Mucosa of stomach (tissue), 1 donor: ENCODE results near the gene FAXDC2.

Experiments used
- H3K27me3 ChIP-seq: one replicate; pipeline ENCODE4 v1.7.0; 2013; ENCODE audit warnings: mild to moderate bottlenecking, low read length; ENCODE audit not compliant: control insufficient read depth, insufficient read depth
- H3K36me3 ChIP-seq: one replicate; pipeline ENCODE4 v1.7.0; 2013; ENCODE audit warnings: low read length; ENCODE audit not compliant: control insufficient read depth, insufficient read depth
- H3K4me1 ChIP-seq: one replicate; pipeline ENCODE4 v1.7.0; 2013; ENCODE audit warnings: mild to moderate bottlenecking, low read length; ENCODE audit not compliant: control insufficient read depth, insufficient read depth
- H3K4me3 ChIP-seq: one replicate; pipeline ENCODE4 v1.7.0; 2013; ENCODE audit warnings: low read length
- H3K9ac ChIP-seq: one replicate; pipeline ENCODE4 v1.7.0; 2013; ENCODE audit warnings: mild to moderate bottlenecking, low read length, moderate library complexity
- H3K9me3 ChIP-seq: one replicate; pipeline ENCODE4 v1.7.0; 2013; ENCODE audit warnings: mild to moderate bottlenecking, low read length, moderate library complexity; ENCODE audit not compliant: control insufficient read depth
- donor health status: Pancreatic carcinoma.

Gene FAXDC2

DNA sequence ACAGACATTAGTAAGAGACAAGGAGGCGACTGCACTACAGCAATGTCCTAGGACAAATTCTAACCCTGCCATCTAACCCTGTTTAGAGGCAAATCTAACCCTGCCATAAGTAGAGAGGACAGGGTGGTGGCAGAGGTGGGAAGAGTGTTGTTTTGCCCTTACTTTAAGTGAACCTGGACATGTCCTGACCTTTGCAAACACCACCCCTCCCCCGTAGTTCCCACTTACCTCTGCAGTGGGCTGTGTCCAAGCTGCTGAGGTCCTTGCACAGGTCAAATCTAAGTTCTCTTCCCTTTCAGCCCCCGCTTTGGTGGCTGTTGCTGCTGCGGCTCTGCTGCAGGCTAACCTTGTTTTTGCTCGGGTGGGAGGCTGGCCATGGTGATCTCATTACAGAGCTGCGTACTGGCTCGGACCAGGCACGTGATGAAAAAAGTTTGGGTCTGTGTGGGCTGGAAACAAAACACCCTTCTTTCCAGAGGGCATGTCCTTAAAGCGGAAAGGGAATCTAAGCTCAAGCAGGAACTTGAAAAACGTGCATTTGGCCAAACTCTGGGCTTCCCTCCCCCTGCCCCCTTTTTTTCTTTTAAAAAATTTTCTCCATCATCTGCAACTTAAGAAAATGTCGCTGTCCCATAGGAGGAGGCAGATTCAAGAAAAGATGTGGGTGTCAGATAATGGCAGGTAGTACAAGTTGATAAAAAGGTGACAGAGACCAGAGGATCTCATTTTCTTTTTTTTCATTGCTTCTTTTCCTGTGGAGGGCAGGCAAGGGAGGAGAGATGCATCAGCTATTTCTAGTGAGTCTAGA is at the start of gene FAXDC2:
Gene FAXDC2 (minus strand): TSS at position 349 of the 808 bp plus-strand sequence. CDS start 12,425 bp downstream, outside the sequence.
- H3K9me3 ChIP-seq: no peaks in the 10 kb centered on the region
- no peaks in the 10 kb centered on the region for H3K27me3 ChIP-seq
- H3K4me3 ChIP-seq: peak within 1 kb of the TSS; percentile 15
- H3K36me3 ChIP-seq: no peaks in the 10 kb centered on the region
- H3K4me1 ChIP-seq: peaks cover 3% of the 10 kb centered on the region
- H3K9ac ChIP-seq: peak within 1 kb of the TSS; percentile 63

DNA sequence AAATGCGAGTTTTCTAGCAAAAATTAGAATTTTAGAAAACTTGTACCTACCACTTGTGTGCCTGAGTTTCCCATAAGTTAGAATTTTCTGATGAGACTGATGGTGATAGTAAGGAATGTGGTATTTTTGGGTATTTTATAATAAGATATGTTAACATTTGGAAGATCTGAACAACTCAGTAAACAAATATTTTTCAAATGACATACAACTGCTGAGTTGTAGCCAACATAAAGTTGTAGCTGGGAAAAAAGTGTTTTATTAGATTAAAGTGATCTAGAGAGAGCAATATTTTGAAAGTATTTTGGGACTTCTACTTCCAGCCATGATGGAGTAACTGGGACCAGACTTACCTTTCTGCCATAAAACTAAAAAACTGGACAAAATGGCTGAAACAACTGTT is 49.7 kb upstream of the FAXDC2 start:
- H3K36me3 ChIP-seq: peaks cover 5% of the 10 kb centered on the region

GRCh38 chr5:154899151-154899816 is 48.9 kb upstream of the FAXDC2 start:
- Histone ChIP-seq H3K4me1 (no peaks in the 10 kb centered on the region), H3K9ac (no peak overlapping the region), H3K9me3 (no peaks in the 10 kb centered on the region), H3K27me3 (no peaks in the 10 kb centered on the region), H3K36me3 (peaks cover 5% of the 10 kb centered on the region), H3K4me3 (no peak overlapping the region)

More for the DNA sequence above, 49.7 kb upstream of the FAXDC2 start:
- no peak overlapping the region for H3K9ac ChIP-seq
- H3K4me1 ChIP-seq: no peaks in the 10 kb centered on the region
- H3K27me3 ChIP-seq: no peaks in the 10 kb centered on the region
- H3K4me3 ChIP-seq: no peak overlapping the region
- H3K9me3 ChIP-seq: no peaks in the 10 kb centered on the region

DNA sequence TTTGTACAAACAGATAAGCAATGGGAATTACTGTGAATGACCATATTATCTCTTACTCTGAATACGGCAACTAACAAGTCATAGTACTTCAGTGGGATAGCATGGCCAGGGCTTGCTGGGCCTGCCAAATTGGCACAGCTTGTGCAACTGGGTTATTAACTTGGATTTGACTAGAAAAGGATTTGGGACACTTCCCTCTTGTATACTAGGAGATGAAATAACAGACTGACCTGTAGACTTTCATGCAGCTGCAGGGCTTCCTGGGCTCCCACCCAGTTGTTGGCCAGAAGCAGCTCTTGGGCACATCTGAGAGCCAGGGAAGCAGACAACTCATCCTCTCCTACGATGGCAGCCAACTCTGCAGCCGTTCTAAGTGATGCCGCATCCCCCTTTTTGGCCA is 47.8 kb upstream of the FAXDC2 start:
- Histone ChIP-seq H3K4me1 (no peaks in the 10 kb centered on the region), H3K27me3 (no peaks in the 10 kb centered on the region), H3K4me3 (no peak overlapping the region), H3K36me3 (peaks cover 5% of the 10 kb centered on the region), H3K9ac (no peak overlapping the region), H3K9me3 (no peaks in the 10 kb centered on the region)

- H3K4me3 ChIP-seq: no peak overlapping the region
- peaks cover 5% of the 10 kb centered on the region for H3K36me3 ChIP-seq
- H3K27me3 ChIP-seq: no peaks in the 10 kb centered on the region
- no peak overlapping the region for H3K9ac ChIP-seq
- no peaks in the 10 kb centered on the region for H3K9me3 ChIP-seq
- no peaks in the 10 kb centered on the region for H3K4me1 ChIP-seq
Measured at GRCh38 chr5:154896562-154897165, 46.3 kb upstream of the FAXDC2 start.

- no peak overlapping the region for H3K9ac ChIP-seq
- no peaks in the 10 kb centered on the region for H3K4me1 ChIP-seq
- no peak overlapping the region for H3K4me3 ChIP-seq
- no peaks in the 10 kb centered on the region for H3K9me3 ChIP-seq
- H3K27me3 ChIP-seq: no peaks in the 10 kb centered on the region
- peaks cover 5% of the 10 kb centered on the region for H3K36me3 ChIP-seq
Measured at GRCh38 chr5:154895606-154896561, 45.5 kb upstream of the FAXDC2 start.

DNA sequence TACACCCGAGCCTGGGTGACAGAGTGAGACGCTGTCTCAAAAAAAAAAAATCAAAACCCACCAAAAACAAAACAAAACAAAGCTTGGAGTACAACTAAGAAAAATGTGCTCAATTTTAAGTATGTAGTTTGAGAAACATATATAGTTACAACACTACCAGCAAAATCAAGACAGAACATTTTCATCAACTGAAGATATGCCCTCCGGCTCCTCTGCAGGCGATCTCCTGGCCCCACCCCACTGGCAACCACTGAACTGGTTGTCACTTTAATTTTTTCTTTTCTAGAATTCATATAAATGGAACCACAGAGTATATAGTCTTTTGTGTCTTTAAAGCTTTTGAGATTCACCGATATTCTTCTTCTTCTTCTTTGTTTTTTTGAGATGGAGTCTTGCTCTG is 43.0 kb upstream of the FAXDC2 start:
- Histone ChIP-seq H3K9ac (no peak overlapping the region), H3K9me3 (no peaks in the 10 kb centered on the region), H3K36me3 (peaks cover 6% of the 10 kb centered on the region), H3K27me3 (no peaks in the 10 kb centered on the region), H3K4me1 (no peaks in the 10 kb centered on the region), H3K4me3 (no peak overlapping the region)

- peaks cover 13% of the 10 kb centered on the region for H3K36me3 ChIP-seq
- no peaks in the 10 kb centered on the region for H3K9me3 ChIP-seq
- H3K27me3 ChIP-seq: no peaks in the 10 kb centered on the region
- H3K9ac ChIP-seq: no peak overlapping the region
- H3K4me3 ChIP-seq: no peak overlapping the region
- H3K4me1 ChIP-seq: no peaks in the 10 kb centered on the region
Measured at GRCh38 chr5:154892369-154892771, 42.0 kb upstream of the FAXDC2 start.

DNA sequence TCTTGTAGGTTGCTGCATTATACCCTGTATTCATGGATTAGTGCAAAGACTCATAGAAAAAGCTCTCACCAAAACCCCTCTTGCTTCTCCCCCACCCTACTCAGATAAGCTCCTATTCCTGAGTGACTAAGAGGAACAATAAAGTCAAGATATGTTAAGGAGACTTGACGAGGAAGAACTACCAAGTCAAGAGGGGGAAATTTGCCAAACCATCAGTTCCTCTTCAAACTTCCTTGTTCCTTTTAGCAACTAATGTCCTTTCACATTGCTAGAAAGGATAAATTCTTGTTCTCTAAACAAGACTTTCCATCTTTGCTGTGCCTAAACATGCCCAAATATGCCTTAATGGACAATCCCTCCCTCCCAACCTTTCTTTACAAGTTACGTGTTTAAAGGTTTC is 35.0 kb upstream of the FAXDC2 start:
- Histone ChIP-seq H3K4me3 (no peak overlapping the region), H3K4me1 (no peaks in the 10 kb centered on the region), H3K36me3 (peaks cover 14% of the 10 kb centered on the region), H3K9ac (no peak overlapping the region), H3K9me3 (peaks cover 10% of the 10 kb centered on the region), H3K27me3 (no peaks in the 10 kb centered on the region)

GRCh38 chr5:154884424-154884823 is 34.0 kb upstream of the FAXDC2 start:
- Histone ChIP-seq H3K9me3 (peaks cover 10% of the 10 kb centered on the region), H3K9ac (no peak overlapping the region), H3K4me3 (no peak overlapping the region), H3K4me1 (no peaks in the 10 kb centered on the region), H3K36me3 (peaks cover 14% of the 10 kb centered on the region), H3K27me3 (no peaks in the 10 kb centered on the region)

DNA sequence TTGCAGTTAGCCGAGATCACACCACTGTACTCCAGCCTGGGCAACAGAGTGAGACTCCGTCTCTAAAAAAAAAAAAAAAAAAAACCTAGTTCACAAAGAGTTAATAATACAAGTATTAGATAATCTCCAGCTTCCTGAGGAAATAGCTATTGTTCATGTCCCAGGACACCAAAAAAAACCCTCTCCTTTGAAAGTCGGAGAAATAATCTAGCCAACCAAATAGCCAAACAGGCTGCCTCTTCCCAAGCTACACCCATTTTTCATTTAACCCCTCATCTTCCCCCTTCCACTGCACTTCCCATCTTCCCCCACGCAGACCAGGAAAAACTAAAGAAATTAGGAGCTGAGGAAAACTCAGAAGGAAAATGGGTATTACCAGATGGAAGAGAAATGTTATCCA is 31.6 kb upstream of the FAXDC2 start:
- no peak overlapping the region for H3K9ac ChIP-seq
- H3K4me3 ChIP-seq: no peak overlapping the region
- no peaks in the 10 kb centered on the region for H3K27me3 ChIP-seq
- H3K4me1 ChIP-seq: no peaks in the 10 kb centered on the region
- peaks cover 6% of the 10 kb centered on the region for H3K36me3 ChIP-seq
- peaks cover 18% of the 10 kb centered on the region for H3K9me3 ChIP-seq
